Ishikawa (cell line): ENCODE measurements around the gene OR5H14.

Experiments used
- CEBPB ChIP-seq: IDR thresholded peaks from 2 replicates; pipeline ENCODE4 v1.6.1; 2012
- CREB1 ChIP-seq: IDR thresholded peaks from 2 replicates; pipeline ENCODE4 v1.6.1; 2012; ENCODE audit warnings: low read depth
- EP300 ChIP-seq: IDR thresholded peaks from 2 replicates; pipeline ENCODE4 v1.6.1; 2012; ENCODE audit warnings: borderline replicate concordance
- FOXM1 ChIP-seq: IDR thresholded peaks from 2 replicates; pipeline ENCODE4 v1.6.1; 2012; ENCODE audit warnings: low read depth, borderline replicate concordance
- RAD21 ChIP-seq: IDR thresholded peaks from 2 replicates; pipeline ENCODE4 v1.6.1; 2012; ENCODE audit warnings: low read depth
- TAF1 ChIP-seq: IDR thresholded peaks from 2 replicates; pipeline ENCODE4 v1.6.1; 2012; ENCODE audit warnings: low read depth, mild to moderate bottlenecking
- TCF12 ChIP-seq: IDR thresholded peaks from 2 replicates; pipeline ENCODE4 v1.6.1; 2012; ENCODE audit warnings: low read depth
- TEAD4 ChIP-seq: IDR thresholded peaks from 2 replicates; pipeline ENCODE4 v1.6.1; 2012
- YY1 ChIP-seq: IDR thresholded peaks from 2 replicates; pipeline ENCODE4 v1.6.1; 2012; ENCODE audit warnings: low read depth
- ZBTB7A ChIP-seq: IDR thresholded peaks from 2 replicates; pipeline ENCODE4 v1.6.1; 2012; ENCODE audit warnings: low read depth
- TF ChIP-seq, protein P1 (sequence below): IDR thresholded peaks from 2 replicates; pipeline ENCODE4 v1.6.1; 2012
- TF ChIP-seq, protein P2 (sequence below): IDR thresholded peaks from 2 replicates; pipeline ENCODE4 v1.6.1; 2012
- TF ChIP-seq, protein P3 (sequence below): IDR thresholded peaks from 2 replicates; pipeline ENCODE4 v1.6.1; 2012; ENCODE audit warnings: low read depth, mild to moderate bottlenecking

DNA sequence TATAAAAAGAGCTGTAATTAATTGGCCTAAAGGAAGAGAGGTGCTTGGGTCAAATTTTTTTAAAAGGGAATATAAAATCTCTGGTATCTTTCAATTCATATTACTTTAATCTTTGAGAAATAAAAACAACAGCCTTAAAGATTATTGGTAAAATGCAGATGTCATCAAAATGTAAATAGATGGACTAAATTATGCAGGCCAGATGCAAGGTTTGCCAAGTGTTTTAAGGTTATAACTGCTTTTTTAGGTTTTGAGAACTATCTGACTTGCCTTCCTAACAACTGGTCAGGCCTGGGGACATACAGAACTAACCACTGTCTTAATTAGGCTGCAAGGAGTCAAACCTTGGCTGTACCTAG lies 36.8 kb upstream of the OR5H14 start:
- no peak for TF ChIP-seq RAD21
- TF ChIP-seq YY1: no peak
- TF ChIP-seq, protein P1, sequence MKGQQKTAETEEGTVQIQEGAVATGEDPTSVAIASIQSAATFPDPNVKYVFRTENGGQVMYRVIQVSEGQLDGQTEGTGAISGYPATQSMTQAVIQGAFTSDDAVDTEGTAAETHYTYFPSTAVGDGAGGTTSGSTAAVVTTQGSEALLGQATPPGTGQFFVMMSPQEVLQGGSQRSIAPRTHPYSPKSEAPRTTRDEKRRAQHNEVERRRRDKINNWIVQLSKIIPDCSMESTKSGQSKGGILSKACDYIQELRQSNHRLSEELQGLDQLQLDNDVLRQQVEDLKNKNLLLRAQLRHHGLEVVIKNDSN: no peak
- TF ChIP-seq, protein P2, sequence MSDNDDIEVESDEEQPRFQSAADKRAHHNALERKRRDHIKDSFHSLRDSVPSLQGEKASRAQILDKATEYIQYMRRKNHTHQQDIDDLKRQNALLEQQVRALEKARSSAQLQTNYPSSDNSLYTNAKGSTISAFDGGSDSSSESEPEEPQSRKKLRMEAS: no peak
- TF ChIP-seq TAF1: no peak
- TF ChIP-seq CREB1: no peak
- TF ChIP-seq TCF12: no peak
- TF ChIP-seq FOXM1: no peak
- TF ChIP-seq, protein P3, sequence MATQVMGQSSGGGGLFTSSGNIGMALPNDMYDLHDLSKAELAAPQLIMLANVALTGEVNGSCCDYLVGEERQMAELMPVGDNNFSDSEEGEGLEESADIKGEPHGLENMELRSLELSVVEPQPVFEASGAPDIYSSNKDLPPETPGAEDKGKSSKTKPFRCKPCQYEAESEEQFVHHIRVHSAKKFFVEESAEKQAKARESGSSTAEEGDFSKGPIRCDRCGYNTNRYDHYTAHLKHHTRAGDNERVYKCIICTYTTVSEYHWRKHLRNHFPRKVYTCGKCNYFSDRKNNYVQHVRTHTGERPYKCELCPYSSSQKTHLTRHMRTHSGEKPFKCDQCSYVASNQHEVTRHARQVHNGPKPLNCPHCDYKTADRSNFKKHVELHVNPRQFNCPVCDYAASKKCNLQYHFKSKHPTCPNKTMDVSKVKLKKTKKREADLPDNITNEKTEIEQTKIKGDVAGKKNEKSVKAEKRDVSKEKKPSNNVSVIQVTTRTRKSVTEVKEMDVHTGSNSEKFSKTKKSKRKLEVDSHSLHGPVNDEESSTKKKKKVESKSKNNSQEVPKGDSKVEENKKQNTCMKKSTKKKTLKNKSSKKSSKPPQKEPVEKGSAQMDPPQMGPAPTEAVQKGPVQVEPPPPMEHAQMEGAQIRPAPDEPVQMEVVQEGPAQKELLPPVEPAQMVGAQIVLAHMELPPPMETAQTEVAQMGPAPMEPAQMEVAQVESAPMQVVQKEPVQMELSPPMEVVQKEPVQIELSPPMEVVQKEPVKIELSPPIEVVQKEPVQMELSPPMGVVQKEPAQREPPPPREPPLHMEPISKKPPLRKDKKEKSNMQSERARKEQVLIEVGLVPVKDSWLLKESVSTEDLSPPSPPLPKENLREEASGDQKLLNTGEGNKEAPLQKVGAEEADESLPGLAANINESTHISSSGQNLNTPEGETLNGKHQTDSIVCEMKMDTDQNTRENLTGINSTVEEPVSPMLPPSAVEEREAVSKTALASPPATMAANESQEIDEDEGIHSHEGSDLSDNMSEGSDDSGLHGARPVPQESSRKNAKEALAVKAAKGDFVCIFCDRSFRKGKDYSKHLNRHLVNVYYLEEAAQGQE: no peak
- no peak for TF ChIP-seq EP300
- TF ChIP-seq CEBPB: no peak
- no peak for TF ChIP-seq ZBTB7A
- TF ChIP-seq TEAD4: no peak
